Chondrocyte (in vitro differentiated cells): ENCODE measurements around the gene TRPV4. TPM values are rescaled to one million over a fixed set of nuclear protein-coding genes. Genes with fewer than 3 reads are reported as not detected.
A peak's percentile ranks its signal among the peaks of the same experiment; 100 is the strongest.

Experiments
- DNase-seq: peaks from one replicate; pipeline ENCODE4 v3.0.0; 2021; ENCODE audit warnings: mixed read lengths, low spot score
- H3K27ac Mint-ChIP-seq: one replicate; pipeline ENCODE4 v1.8.0; 2021; ENCODE audit warnings: mild to moderate bottlenecking, moderate library complexity, mixed read lengths; ENCODE audit not compliant: unreplicated experiment
- H3K27me3 Mint-ChIP-seq: 2 replicates; pipeline ENCODE4 v1.8.0; 2021; ENCODE audit warnings: low read depth, mixed read lengths
- H3K36me3 Mint-ChIP-seq: 2 replicates; pipeline ENCODE4 v1.8.0; 2021; ENCODE audit warnings: low read depth, mixed read lengths
- H3K4me1 Mint-ChIP-seq: 2 replicates; pipeline ENCODE4 v1.8.0; 2021; ENCODE audit warnings: low read depth, mild to moderate bottlenecking, mixed read lengths
- H3K4me3 Mint-ChIP-seq: one replicate; pipeline ENCODE4 v1.8.0; 2021; ENCODE audit warnings: mild to moderate bottlenecking, moderate library complexity, mixed read lengths; ENCODE audit not compliant: unreplicated experiment
- H3K9me3 Mint-ChIP-seq: 2 replicates; pipeline ENCODE4 v1.8.0; 2021; ENCODE audit warnings: low read depth, mixed read lengths
- total RNA-seq: library from RNA; stranded (reverse); gene quantifications from 3 replicates; pipeline ENCODE4 v1.2.1, GENCODE V29; 2021
- TF ChIP-seq, protein P1 (sequence below): fragments of 200-600 bp; sonication (generic); IDR thresholded peaks from 2 replicates; pipeline ENCODE4 v1.5.0; 2021; ENCODE audit warnings: antibody characterized with exemption, mild to moderate bottlenecking, moderate library complexity

TRPV4 gene
- total RNA-seq, 1 donor from 2014 or later, result 2.2 TPM

DNA sequence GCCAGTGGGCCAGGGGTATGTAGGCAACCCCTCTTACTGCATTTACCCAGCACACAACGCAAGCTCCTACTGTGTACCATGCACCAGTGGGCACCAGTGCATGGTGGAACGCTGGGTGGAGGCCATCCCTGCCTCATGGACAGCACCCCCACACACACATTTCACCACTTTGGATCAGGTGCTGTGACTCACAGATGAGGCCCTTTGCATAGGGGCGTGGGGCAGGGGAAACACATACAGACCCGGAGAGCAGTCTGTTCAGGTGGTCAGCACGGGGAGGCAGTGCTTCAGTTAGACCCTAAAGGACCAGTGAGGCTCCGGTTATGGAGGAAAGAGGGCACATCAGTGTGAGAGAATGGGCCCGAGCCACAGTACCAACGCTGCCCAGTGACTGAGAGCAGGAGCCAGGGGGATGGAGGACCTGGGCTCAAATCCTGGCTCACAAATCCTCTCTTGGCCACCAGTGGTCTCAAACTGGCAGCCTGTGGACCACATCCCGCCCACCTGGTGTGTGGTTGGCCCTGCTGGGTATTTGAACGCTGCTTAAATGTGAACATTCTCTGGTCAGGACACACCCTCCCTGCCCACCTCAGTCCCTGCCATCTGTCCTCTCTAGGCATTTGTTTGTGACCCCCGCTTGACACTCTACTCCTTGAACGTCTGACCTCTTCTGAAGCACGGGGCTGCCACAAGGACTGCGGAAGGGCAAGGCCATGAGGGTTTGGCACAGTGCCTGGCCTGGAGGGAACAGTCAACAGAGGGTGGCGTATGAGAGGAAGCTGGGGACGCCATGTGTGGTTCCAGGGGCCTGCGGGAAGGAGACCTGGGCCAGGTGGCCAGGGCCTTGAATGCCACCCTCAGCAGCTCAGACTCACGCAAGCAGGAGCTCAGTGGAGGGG lies 72.9 kb downstream of the TRPV4 start:
- H3K27me3 Mint-ChIP-seq, result no peaks in the 10 kb centered on the region
- H3K4me1 Mint-ChIP-seq, result peaks cover 2% of the 10 kb centered on the region
- DNase-seq, result peak; percentile 82
- TF ChIP-seq, protein P1, sequence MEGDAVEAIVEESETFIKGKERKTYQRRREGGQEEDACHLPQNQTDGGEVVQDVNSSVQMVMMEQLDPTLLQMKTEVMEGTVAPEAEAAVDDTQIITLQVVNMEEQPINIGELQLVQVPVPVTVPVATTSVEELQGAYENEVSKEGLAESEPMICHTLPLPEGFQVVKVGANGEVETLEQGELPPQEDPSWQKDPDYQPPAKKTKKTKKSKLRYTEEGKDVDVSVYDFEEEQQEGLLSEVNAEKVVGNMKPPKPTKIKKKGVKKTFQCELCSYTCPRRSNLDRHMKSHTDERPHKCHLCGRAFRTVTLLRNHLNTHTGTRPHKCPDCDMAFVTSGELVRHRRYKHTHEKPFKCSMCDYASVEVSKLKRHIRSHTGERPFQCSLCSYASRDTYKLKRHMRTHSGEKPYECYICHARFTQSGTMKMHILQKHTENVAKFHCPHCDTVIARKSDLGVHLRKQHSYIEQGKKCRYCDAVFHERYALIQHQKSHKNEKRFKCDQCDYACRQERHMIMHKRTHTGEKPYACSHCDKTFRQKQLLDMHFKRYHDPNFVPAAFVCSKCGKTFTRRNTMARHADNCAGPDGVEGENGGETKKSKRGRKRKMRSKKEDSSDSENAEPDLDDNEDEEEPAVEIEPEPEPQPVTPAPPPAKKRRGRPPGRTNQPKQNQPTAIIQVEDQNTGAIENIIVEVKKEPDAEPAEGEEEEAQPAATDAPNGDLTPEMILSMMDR, result no peak
- peaks cover 10% of the 10 kb centered on the region for H3K36me3 Mint-ChIP-seq
- H3K9me3 Mint-ChIP-seq, result peaks cover 24% of the 10 kb centered on the region
- no peak overlapping the region for H3K4me3 Mint-ChIP-seq
- H3K27ac Mint-ChIP-seq, result no peak overlapping the region

DNA sequence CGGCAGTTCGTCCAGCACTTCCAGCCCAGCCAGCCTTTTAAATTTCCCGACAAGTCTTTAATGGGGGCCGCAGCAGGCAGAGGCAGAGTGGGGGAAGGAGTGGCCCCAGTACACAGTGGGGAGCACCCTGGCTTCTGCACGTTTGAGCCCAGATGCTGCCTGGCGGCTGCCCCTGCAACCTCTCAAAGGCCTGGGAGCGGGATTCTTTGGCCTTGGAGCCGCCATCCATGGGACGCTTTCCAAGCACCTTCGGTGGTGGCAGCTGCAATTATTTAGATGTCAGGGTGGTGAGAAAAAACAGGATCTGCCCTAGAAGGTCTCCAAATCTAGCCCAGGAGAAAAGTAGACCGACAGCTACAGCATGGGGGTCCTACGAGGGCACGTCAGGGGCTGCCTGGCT lies 73.6 kb downstream of the TRPV4 start:
- Mint-ChIP-seq H3K27ac (no peak overlapping the region), H3K36me3 (peaks cover 10% of the 10 kb centered on the region), H3K4me3 (no peak overlapping the region), H3K4me1 (peaks cover 2% of the 10 kb centered on the region), H3K9me3 (peaks cover 24% of the 10 kb centered on the region), H3K27me3 (no peaks in the 10 kb centered on the region)
- DNase-seq, result peak; percentile 36
- TF ChIP-seq, protein P1, result no peak

DNA sequence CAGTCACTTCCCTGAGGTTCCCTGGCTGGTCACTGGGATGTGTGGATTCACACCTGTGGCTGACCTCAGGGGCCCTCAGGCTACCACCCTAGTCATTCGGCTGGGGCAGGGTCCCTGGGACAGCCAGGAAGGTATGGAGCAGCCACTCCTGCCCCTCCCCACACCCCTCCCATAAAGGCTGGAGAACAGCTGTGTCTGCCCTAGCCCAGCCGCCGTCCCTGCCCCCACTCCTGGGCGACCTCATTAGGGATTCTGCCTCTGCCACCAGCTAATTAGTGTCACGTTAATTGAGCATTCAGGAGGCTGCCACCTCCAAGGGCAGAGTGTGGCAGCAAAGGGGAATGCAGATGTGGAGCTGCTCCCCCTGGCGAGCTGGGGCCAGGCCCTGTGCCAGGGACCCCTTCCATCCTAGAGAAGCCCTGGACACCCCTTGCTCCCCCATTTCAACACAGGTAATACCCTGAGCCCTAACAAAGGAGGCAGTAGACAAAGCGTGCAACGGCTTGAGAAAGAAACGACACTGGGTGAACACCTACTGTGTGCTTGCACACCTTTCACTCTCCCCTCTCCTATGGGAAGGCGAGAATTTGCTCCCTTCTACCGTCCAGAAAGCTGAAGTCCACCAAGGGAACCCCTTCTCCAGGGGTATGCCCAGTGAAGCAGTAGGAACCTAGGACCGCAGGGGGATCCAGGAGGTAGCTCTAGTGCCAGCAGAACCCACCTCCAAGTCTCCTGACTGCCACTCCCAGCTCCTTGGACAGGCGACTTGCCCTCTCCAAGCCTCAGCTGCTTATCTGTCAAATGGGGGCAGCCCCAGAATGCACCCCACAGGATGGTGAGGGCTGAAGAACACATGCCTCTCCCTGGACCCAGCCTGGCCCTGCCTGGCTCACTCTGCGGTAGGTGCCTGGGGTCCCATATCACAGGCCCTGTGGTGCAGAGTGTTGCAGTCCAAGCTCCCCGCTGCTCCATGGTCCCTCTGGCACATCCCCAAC lies 74.5 kb downstream of the TRPV4 start:
- Mint-ChIP-seq H3K9me3 (peaks cover 24% of the 10 kb centered on the region), H3K27me3 (no peaks in the 10 kb centered on the region), H3K4me3 (no peak overlapping the region), H3K36me3 (peaks cover 10% of the 10 kb centered on the region), H3K27ac (no peak overlapping the region), H3K4me1 (peaks cover 2% of the 10 kb centered on the region)
- DNase-seq, result peak; percentile 57
- TF ChIP-seq, protein P1, result no peak

DNA sequence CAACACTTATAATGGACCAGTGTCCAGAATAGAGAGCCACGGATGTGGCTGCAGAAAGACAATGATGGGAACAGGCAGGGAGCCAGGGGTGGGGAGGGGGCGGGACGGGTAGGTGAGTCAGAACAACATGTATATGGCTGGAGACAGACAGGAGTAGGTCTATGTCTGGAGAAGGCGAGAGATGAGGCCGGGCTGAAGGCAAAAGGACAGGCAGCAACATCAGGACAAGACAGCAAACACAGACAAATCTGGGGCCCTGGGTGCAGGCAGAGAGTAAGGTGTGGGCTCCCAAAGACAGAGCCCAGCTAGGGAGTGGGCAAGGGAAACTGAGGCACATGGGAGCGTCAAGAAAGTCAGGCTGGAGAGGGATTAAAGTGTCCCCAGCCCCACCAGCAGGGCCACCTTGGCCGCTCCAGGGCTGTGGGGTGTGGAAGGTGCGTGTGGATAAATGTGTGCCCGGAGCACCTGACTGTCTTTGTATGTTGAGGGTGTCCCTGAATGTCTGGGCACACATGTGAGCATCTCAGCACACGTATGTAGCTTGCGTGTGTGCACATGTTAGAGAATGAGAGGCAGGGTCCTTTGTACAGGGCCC lies 75.4 kb downstream of the TRPV4 start:
- Mint-ChIP-seq H3K4me1 (peaks cover 2% of the 10 kb centered on the region), H3K9me3 (peaks cover 20% of the 10 kb centered on the region), H3K27ac (no peak overlapping the region), H3K4me3 (no peak overlapping the region), H3K27me3 (no peaks in the 10 kb centered on the region), H3K36me3 (peaks cover 7% of the 10 kb centered on the region)
- TF ChIP-seq, protein P1, result no peak
- peak; percentile 47 for DNase-seq
